HEK293 (cell line): ENCODE data around the gene TRPV6.

ENCODE experiments used
- CTCF ChIA-PET: fragments of 350-600 bp; formaldehyde crosslinking; extraction: SDS; loops from one replicate; lab custom pipeline; 2021; ENCODE audit warnings: antibody characterized with exemption; lab: Yijun Ruan, JAX
- POLR2A ChIA-PET: fragments of 300-600 bp; formaldehyde crosslinking; extraction: SDS; loops from one replicate; lab custom pipeline; 2020; ENCODE audit warnings: antibody characterized with exemption, inconsistent platforms; lab: Yijun Ruan, JAX
- H3K27ac ChIP-seq: fragments of 200-500 bp; sonication (Bioruptor generic); 2 replicates; pipeline ENCODE4 v1.5.1; 2014; ENCODE audit warnings: low read depth, low read length, control low read depth, inconsistent platforms; ENCODE audit errors: extremely low read depth
- H3K36me3 ChIP-seq, 2 experiments: fragments of 200-500 bp in 1 of 2; sonication (Bioruptor generic) in 1 of 2; 1 replicate in 1 of 2; 2 replicates in 1 of 2; pipeline ENCODE4 v1.5.1; 2014 to 2017; ENCODE audit warnings: inconsistent platforms in 2 of 2, low read length in 2 of 2; ENCODE audit not compliant: control insufficient read depth in 2 of 2, insufficient read depth in 1 of 2
- H3K4me1 ChIP-seq: fragments of 200-500 bp; sonication (Bioruptor generic); 2 replicates; pipeline ENCODE4 v1.5.1; 2014; ENCODE audit warnings: mild to moderate bottlenecking, low read length, inconsistent platforms; ENCODE audit not compliant: control insufficient read depth, insufficient read depth
- H3K4me3 ChIP-seq: 2 replicates; pipeline ENCODE4 v1.5.1; 2011; ENCODE audit warnings: low read depth, mild to moderate bottlenecking, control low read depth, low read length, moderate library complexity
- H3K9me3 ChIP-seq: fragments of 200-500 bp; sonication (Bioruptor generic); 2 replicates; pipeline ENCODE4 v1.5.1; 2014; ENCODE audit warnings: low read depth, low read length, inconsistent platforms; ENCODE audit not compliant: control insufficient read depth, insufficient read depth
- KLF16 ChIP-seq: fragments of 450-650 bp; formaldehyde crosslinking; IDR thresholded peaks from 2 replicates; pipeline ENCODE4 v1.5.1; 2017; ENCODE audit warnings: missing biosample characterization, missing genetic modification characterization
- REPIN1 ChIP-seq: fragments of 450-650 bp; formaldehyde crosslinking; IDR thresholded peaks from 2 replicates; pipeline ENCODE4 v1.5.1; 2017; ENCODE audit warnings: missing biosample characterization, missing genetic modification characterization, low read depth
- SP2 ChIP-seq: fragments of 450-650 bp; formaldehyde crosslinking; IDR thresholded peaks from 2 replicates; pipeline ENCODE4 v1.5.1; 2016; ENCODE audit warnings: missing biosample characterization, missing genetic modification characterization
- YY2 ChIP-seq: fragments of 450-650 bp; formaldehyde crosslinking; IDR thresholded peaks from 2 replicates; pipeline ENCODE4 v1.5.1; 2016; ENCODE audit warnings: missing biosample characterization, missing genetic modification characterization
- ZBTB11 ChIP-seq: fragments of 450-650 bp; formaldehyde crosslinking; conservative IDR thresholded peaks from 2 replicates; pipeline ENCODE4 v1.5.1; 2016; ENCODE audit warnings: low read depth, missing biosample characterization, missing genetic modification characterization
- ZBTB7A ChIP-seq: fragments of 450-650 bp; formaldehyde crosslinking; IDR thresholded peaks from 2 replicates; pipeline ENCODE4 v1.5.1; 2016; ENCODE audit warnings: low read depth, missing biosample characterization, missing genetic modification characterization
- ZBTB8A ChIP-seq: fragments of 450-650 bp; formaldehyde crosslinking; IDR thresholded peaks from 2 replicates; pipeline ENCODE4 v1.5.1; 2016; ENCODE audit warnings: missing biosample characterization, missing genetic modification characterization
- ZNF121 ChIP-seq: fragments of 450-650 bp; formaldehyde crosslinking; IDR thresholded peaks from 2 replicates; pipeline ENCODE4 v1.5.1; 2016; ENCODE audit warnings: missing biosample characterization, missing genetic modification characterization
- ZNF214 ChIP-seq: fragments of 450-650 bp; formaldehyde crosslinking; IDR thresholded peaks from 2 replicates; pipeline ENCODE4 v1.5.1; 2017; ENCODE audit warnings: missing biosample characterization, mild to moderate bottlenecking, missing genetic modification characterization, borderline replicate concordance
- ZNF48 ChIP-seq: fragments of 450-650 bp; formaldehyde crosslinking; IDR thresholded peaks from 2 replicates; pipeline ENCODE4 v1.5.1; 2016; ENCODE audit warnings: missing biosample characterization, missing genetic modification characterization
- ZNF518A ChIP-seq: fragments of 450-650 bp; formaldehyde crosslinking; conservative IDR thresholded peaks from 2 replicates; pipeline ENCODE4 v1.5.1; 2016; ENCODE audit warnings: low read depth, missing biosample characterization, missing genetic modification characterization
- ZNF549 ChIP-seq: fragments of 450-650 bp; IDR thresholded peaks from 2 replicates; pipeline ENCODE4 v1.5.1; 2018; ENCODE audit warnings: missing biosample characterization, missing genetic modification characterization, mild to moderate bottlenecking, inconsistent platforms, moderate library complexity
- ZNF610 ChIP-seq: fragments of 450-650 bp; formaldehyde crosslinking; IDR thresholded peaks from 2 replicates; pipeline ENCODE4 v1.5.1; 2016; ENCODE audit warnings: missing biosample characterization, missing genetic modification characterization, borderline replicate concordance
- ZNF664 ChIP-seq: fragments of 450-650 bp; formaldehyde crosslinking; IDR thresholded peaks from 2 replicates; pipeline ENCODE4 v1.5.1; 2016; ENCODE audit warnings: missing biosample characterization, missing genetic modification characterization
- ZNF701 ChIP-seq: fragments of 450-650 bp; formaldehyde crosslinking; IDR thresholded peaks from 2 replicates; pipeline ENCODE4 v1.5.1; 2016; ENCODE audit warnings: missing biosample characterization, missing genetic modification characterization
- ZNF707 ChIP-seq: fragments of 450-650 bp; formaldehyde crosslinking; IDR thresholded peaks from 2 replicates; pipeline ENCODE4 v1.5.1; 2016; ENCODE audit warnings: missing biosample characterization, missing genetic modification characterization
- TF ChIP-seq, protein P1 (sequence below): sonication (generic); formaldehyde crosslinking; IDR thresholded peaks from 2 replicates; pipeline ENCODE4 v1.8.1; 2022; ENCODE audit warnings: mild to moderate bottlenecking, moderate library complexity, missing genetic modification reagents
- TF ChIP-seq, protein P2 (sequence below): fragments of 450-650 bp; IDR thresholded peaks from 2 replicates; pipeline ENCODE4 v1.5.1; 2018; ENCODE audit warnings: missing biosample characterization, missing genetic modification characterization
- TF ChIP-seq, protein P3 (sequence below): fragments of 450-650 bp; formaldehyde crosslinking; optimal IDR thresholded peaks from 2 replicates; pipeline ENCODE3; 2016; ENCODE audit warnings: missing biosample characterization, mild to moderate bottlenecking, missing genetic modification characterization
- TF ChIP-seq, protein P4 (sequence below): fragments of 450-650 bp; formaldehyde crosslinking; IDR thresholded peaks from 2 replicates; pipeline ENCODE4 v1.5.1; 2016; ENCODE audit warnings: missing biosample characterization, missing genetic modification characterization, borderline replicate concordance

Gene TRPV6

DNA sequence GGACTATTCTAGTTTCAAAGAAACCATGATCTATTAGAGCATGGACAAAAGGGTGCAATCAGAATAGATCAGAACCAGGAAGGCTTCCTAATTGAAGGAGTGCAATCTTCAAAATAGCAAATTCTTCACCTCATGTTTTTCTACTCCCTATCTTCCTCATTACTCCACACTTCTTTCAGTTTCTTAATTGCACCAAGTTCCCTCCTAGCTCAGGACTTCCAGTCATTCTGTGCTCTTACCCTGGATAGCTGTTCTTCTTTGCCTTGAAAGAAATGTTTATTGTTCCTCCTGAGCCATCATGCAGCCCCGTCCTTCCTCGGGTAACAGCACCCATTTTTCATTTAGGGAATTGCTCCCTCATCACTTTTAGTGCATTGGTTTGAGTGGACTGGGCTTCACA is 24.9 kb upstream of the TRPV6 start:
- no peaks in the 10 kb centered on the region for H3K4me1 ChIP-seq
- CTCF ChIA-PET: interaction anchor here (0.7 to 2.7 kb wide), 15 partner anchors 8 to 305 kb away, joined by 3 to 13 read pairs (median 3); no protein-coding TSS in a partner anchor
- POLR2A ChIA-PET: interaction anchor here (0.9 kb wide), 1 partner anchor 12 kb away, joined by 3 read pairs; no protein-coding TSS in a partner anchor
- H3K4me3 ChIP-seq: no peak overlapping the region
- H3K36me3 ChIP-seq: no peaks in the 10 kb centered on the region
- TF ChIP-seq ZBTB11 (tag by site-specific recombination) (no peak), ZNF214 (tag by site-specific recombination) (no peak), ZNF48 (tag by site-specific recombination) (no peak), ZBTB7A (tag by site-specific recombination) (no peak), ZNF549 (tag by site-specific recombination) (no peak), ZNF121 (no peak), ZNF701 (tag by site-specific recombination) (no peak), ZBTB8A (tag by site-specific recombination) (no peak), REPIN1 (tag by site-specific recombination) (no peak)
- TF ChIP-seq, protein P1, sequence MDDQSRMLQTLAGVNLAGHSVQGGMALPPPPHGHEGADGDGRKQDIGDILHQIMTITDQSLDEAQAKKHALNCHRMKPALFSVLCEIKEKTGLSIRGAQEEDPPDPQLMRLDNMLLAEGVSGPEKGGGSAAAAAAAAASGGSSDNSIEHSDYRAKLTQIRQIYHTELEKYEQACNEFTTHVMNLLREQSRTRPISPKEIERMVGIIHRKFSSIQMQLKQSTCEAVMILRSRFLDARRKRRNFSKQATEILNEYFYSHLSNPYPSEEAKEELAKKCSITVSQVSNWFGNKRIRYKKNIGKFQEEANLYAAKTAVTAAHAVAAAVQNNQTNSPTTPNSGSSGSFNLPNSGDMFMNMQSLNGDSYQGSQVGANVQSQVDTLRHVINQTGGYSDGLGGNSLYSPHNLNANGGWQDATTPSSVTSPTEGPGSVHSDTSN: no peak
- TF ChIP-seq, protein P2, sequence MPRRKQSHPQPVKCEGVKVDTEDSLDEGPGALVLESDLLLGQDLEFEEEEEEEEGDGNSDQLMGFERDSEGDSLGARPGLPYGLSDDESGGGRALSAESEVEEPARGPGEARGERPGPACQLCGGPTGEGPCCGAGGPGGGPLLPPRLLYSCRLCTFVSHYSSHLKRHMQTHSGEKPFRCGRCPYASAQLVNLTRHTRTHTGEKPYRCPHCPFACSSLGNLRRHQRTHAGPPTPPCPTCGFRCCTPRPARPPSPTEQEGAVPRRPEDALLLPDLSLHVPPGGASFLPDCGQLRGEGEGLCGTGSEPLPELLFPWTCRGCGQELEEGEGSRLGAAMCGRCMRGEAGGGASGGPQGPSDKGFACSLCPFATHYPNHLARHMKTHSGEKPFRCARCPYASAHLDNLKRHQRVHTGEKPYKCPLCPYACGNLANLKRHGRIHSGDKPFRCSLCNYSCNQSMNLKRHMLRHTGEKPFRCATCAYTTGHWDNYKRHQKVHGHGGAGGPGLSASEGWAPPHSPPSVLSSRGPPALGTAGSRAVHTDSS (tag by site-specific recombination): no peak
- H3K27ac ChIP-seq: no peak overlapping the region
- no peaks in the 10 kb centered on the region for H3K9me3 ChIP-seq

DNA sequence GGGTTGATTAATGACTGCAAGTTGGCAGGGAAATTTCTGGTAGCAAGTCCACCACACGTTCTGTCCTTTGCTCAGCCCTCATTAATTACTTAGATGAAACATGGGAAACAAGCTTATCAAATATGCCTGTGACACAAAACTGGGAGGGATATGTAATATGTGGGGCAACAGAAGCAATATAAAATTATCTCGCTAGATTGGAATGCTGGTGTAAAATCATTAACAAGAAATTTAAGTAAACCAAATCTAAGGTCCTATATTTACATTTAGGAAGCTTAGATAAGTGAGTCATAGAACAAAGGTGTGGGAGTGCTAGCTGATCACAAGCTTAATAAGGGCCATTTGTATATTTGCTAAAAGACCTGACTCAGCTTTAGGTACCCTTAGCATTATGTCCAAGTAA is 24.5 kb upstream of the TRPV6 start:
- no peaks in the 10 kb centered on the region for H3K9me3 ChIP-seq
- no peak overlapping the region for H3K4me3 ChIP-seq
- H3K36me3 ChIP-seq: no peaks in the 10 kb centered on the region
- ChIA-PET CTCF (interaction anchor here (0.5 to 2.7 kb wide), 20 partner anchors 9 to 326 kb away, joined by 3 to 13 read pairs (median 4); no protein-coding TSS in a partner anchor), POLR2A (interaction anchor here (0.9 kb wide), 1 partner anchor 13 kb away, joined by 3 read pairs; no protein-coding TSS in a partner anchor)
- no peaks in the 10 kb centered on the region for H3K4me1 ChIP-seq
- no peak overlapping the region for H3K27ac ChIP-seq
- no peak for TF ChIP-seq KLF16 (tag by site-specific recombination)
- TF ChIP-seq ZNF664: no peak
- TF ChIP-seq, protein P3, sequence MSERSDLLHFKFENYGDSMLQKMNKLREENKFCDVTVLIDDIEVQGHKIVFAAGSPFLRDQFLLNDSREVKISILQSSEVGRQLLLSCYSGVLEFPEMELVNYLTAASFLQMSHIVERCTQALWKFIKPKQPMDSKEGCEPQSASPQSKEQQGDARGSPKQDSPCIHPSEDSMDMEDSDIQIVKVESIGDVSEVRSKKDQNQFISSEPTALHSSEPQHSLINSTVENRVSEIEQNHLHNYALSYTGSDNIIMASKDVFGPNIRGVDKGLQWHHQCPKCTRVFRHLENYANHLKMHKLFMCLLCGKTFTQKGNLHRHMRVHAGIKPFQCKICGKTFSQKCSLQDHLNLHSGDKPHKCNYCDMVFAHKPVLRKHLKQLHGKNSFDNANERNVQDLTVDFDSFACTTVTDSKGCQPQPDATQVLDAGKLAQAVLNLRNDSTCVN (tag by site-specific recombination): no peak
- no peak for TF ChIP-seq ZNF610 (tag by site-specific recombination)
- no peak for TF ChIP-seq ZNF707 (tag by site-specific recombination)
- no peak for TF ChIP-seq SP2
- TF ChIP-seq YY2 (tag by site-specific recombination): no peak
- TF ChIP-seq, protein P4, sequence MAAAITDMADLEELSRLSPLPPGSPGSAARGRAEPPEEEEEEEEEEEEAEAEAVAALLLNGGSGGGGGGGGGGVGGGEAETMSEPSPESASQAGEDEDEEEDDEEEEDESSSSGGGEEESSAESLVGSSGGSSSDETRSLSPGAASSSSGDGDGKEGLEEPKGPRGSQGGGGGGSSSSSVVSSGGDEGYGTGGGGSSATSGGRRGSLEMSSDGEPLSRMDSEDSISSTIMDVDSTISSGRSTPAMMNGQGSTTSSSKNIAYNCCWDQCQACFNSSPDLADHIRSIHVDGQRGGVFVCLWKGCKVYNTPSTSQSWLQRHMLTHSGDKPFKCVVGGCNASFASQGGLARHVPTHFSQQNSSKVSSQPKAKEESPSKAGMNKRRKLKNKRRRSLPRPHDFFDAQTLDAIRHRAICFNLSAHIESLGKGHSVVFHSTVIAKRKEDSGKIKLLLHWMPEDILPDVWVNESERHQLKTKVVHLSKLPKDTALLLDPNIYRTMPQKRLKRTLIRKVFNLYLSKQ (tag by site-specific recombination): no peak
- TF ChIP-seq ZNF518A (tag by site-specific recombination): no peak
